GM11168 (cell line): ENCODE results near the gene BCAR3.
"Not testable (repeated sequence)": the region's sequence is repeated elsewhere in the genome, so short reads cannot be mapped to it uniquely, and the experiment has no call there.

ENCODE experiments used
- in situ Hi-C: fragments of 300-500 bp; cut with MboI; formaldehyde crosslinking; loops from one replicate; pipeline ENCODE4 v1.12.0; 2022; ENCODE audit warnings: low sequenced_read_pairs; ENCODE audit not compliant: unreplicated experiment

Gene BCAR3

DNA sequence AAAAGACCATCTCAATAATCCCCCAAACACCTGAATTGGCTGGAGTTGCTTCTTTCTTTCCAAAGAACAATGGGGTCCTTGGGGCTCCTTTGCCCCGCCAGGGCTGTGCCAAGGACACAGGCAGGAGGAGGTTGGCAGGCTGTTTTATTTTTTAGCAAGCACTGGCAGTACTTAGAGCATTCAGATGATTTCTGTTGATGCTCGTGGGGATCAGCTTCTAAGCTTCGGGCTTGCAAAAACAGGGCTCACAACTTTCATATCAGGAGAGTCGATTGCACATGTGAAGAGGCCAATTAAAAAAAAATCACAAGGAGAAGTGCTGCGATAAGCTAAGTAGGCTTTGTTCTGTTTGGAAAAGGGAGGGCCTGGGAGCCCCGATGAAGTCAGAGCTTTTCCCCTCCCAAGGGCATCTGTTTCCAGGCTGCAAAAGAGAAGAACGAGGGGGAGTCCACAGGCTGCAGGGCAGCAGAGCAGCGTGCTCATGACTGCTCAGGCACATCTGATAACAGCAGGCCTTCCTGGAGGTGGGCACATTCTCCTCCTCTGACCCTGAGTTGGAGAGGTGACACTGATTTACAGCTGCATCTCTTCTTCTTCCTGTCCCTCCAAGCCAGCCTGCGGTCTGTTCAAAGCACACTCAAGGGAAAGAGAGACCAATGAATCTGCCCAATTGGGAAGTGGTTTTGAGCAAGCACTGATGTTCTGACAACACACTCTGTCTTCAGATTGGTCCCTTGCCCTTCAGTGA is 27.3 kb upstream of the BCAR3 start:
- in situ Hi-C loops: no loop called here

DNA sequence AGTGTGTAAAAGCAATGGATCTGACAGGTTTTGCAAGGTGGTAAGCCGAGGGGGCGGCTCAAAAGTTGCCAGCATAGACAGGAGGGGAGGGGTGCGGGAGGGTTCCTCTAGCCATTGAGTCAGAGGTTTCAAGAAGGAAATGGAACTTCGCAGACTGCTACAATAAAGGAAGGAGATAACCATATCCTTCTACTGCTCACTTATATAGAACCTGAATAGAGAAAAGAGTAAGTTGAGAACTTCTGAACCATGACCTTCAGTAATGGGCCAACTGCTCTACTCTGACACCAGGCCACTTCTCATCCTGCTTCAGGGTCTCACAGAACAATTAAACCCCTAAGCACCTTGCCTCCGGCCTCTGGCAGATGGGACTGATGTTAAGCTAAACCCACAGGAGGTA is 26.3 kb upstream of the BCAR3 start:
- in situ Hi-C loops: no loop called here

DNA sequence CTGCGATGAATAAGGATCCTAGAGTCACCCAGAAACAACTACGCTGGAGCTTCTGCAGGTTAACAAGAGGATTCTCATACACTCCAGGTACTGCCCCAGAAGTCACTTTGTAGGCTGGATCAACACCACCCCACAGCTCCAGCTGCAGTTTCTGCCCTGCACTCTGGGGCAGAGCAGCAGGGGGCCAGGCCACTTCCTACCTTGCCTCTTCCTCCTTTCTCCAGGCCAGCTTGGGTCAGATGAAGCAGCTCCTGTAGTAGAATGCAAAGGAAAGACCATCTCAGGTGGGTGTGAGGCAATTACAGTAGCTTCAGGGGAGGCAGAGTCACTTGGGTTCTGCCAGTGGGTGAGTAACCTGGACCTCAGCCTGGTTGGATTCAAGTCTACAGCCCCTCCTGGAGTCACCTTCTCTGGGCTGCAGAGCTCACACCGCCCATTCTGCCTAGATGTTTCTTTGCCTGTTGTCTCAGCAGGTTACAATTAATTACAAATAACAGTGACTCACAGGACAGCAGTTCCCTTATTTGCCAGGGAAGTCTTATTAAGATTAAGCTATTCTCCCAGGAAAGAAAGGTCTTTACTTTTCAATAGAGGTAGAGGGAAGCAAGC is 24.4 kb upstream of the BCAR3 start:
- in situ Hi-C loops: no loop called here

DNA sequence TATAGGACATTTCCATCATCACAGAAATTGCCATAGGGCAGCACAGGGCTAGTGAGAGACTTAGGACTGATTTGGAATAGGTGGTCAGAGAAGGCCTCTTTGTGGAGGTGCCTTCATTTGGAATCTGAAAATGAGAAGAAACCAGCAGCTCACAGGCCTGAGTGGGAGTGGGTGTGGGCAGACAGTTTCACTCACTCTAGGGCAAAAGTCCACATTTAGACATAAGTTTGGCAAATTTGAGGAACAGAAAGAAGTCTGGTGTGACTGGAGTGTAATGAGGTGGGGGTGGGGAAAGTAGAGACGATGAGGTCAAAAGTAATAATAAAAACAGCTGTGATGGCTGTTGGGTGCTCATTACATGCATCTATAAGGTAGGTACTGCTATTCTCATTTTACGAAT is 22.4 kb upstream of the BCAR3 start:
- in situ Hi-C loops: no loop called here

DNA sequence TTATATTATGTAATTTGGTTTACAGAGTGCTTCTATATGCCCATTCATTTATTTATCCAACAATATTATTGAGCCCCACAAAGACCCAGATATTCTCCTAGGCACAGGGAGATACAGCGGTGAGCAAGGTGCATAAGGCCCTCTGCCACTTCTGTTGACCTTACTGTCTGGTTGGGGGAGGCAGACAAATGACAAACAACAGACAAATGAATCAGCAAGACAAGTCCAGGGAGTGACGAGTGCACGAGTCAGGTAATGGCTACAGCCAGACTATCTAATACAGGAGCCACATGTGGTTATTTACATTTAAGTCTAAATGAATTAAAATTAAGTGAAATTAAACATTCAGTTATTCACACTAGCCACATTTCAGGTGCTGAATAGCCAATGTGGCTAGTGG is 22.0 kb upstream of the BCAR3 start:
- in situ Hi-C loops: no loop called here

DNA sequence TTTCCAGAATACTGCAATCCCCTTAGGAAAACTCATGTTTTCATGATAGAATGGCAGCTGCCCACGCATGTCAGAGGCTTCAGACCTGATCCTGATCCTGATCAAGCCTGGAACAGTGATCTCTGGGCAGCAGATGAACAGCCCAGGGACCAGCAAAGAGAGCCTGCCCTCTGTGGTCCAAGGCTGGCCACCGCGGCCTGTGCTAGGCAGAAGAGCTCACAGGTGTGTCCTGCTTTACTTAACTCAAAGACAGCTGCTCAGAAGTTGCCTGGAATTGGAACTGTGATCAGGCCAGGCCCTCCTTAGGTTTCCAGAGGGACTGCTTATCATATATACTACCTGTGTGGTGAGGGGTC is 21.2 kb upstream of the BCAR3 start:
- in situ Hi-C loops: no loop called here

DNA sequence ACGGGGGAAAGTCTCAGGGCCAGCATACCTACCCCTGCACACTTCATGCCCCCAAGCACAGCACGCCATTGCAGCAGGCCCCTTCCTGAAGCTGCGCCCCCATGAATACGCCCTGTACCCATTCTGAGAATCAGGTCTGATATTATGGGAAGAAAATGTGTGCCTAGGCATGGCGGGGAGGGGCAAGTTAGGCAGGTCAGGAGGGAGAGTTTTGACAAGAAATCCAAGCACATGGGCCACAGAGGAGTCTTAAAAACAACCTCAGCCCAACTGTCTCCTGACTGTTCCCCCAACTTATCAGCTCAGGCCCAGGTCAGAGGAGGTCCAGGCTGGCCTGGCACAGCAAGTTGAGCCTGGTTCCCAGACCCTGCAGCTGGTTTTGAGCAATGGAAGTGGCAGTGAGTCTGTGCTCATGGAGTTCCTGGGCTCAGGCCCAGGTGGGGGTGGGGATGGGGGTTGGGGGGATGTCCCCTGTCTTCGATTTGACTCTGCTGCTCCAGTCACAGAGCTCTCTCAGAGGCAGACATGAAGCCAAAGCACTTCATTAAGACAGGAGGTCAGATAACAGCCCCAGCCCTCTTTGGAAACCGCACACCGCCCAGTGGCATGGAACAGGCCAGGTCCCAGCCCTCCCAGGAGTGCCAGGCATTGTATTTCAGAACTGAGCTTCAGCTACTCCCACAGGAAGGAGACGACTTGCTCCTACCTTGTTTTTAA is 20.6 kb upstream of the BCAR3 start:
- in situ Hi-C loops: no loop called here

DNA sequence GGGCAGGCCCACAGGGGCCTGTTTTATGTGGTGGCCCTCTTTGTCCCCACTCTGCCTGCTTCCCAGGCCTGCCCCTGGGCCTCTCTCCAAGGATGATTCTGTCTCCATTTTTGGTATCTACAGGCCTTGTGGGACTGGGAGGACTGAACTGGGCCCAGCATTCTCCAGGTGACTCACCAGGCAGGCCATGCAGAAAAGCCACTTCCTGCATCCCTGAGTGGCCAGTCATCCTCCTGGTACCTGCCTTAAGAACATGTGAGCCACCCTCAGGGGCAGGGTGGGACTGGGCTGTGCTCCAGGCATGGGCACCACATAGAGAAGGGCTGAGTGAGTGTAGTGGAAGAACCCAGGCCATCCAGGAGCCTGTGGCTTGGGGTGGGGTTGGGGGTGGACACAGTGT is 20.0 kb upstream of the BCAR3 start:
- in situ Hi-C loops: no loop called here

DNA sequence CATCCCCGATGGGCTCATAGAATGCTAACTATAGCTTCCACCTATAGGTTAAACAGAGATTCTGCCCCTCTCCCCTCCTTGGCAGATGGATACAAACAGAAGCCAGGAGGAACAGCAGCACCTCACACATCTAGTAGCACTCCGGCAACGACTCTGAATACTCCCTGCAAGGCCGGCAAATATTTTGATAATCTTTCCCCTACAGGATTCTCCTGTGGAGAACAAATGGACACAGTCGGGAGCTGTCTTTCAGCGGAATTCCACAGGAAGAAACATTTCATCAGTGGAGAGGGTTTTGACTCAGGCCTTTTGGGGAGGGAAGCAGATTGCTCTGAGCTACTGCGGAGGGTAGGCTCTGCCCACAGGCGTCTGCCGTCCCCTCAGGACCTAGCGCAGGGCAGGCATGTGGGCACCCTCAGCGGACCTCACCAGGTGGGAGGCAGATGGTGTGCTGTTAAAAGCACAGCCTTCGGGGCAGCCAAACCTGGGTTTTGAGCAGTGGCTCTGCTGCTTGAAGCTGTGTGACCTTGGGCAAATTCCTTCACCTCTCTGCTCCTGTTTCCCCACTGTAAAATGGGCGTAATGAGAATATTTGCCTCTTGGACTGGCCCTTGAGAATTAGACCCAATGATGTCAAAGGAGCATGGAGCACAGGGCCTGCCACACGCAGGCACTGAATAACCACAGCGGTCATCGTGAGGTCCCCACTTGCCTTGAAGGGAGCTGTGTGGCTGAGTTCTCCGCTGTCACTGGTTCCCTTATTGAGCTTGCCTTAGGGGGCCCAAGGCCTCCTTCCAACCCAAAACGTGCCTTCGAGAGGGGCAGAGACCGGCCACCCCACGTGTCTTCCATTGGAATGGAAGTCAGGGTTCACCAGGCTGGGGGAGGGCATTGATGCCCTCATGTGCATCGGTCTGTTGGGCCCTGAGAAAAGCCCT is 19.2 kb upstream of the BCAR3 start:
- in situ Hi-C loops: no loop called here

DNA sequence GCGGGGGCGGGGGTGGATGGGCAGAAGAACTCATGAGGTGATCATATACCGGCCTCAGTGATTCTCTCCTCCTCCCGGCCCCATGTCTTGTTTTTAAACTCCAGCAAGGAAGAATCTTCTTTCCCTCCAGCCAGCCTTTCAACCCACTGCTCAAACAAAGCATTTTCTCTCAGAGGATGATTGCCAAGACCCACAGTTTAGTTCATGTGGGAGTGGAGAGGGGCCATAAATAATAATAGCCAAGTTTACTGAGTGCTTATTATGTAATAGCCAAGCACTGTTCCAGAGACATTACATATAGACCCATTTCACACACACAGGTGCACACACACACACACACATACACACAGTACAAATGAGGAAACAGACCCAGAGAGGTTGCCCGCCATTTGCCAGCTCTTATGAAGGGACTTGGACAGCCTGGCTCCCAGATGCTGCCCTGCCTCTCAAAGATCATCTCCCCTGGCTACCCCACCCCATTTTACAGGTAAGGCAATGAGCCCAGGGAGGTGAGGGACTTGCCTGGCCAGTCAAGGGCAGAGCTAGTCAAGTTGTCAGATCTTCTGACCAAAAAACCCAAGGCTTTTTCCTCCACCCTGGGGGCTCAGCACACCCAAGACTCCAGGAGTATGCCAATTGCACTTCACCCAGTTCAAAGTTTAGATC is 18.0 kb upstream of the BCAR3 start:
- in situ Hi-C loops: no loop called here

DNA sequence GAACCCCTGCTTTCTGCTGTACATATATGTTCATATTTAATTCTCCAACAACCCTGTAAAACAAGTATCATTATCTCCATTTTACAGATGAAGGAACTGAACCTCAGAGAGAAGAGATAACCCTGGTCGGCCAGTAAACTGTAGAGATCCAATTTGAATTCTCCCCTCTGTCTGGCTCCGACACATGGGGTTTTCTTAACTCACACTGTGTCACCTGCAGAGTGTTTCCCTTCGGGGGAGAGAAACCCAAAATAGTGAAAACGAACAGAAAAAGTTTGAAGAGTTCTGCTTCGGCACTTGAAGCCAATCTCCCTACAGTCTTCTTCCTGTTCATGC is 17.4 kb upstream of the BCAR3 start:
- in situ Hi-C loops: no loop called here

DNA sequence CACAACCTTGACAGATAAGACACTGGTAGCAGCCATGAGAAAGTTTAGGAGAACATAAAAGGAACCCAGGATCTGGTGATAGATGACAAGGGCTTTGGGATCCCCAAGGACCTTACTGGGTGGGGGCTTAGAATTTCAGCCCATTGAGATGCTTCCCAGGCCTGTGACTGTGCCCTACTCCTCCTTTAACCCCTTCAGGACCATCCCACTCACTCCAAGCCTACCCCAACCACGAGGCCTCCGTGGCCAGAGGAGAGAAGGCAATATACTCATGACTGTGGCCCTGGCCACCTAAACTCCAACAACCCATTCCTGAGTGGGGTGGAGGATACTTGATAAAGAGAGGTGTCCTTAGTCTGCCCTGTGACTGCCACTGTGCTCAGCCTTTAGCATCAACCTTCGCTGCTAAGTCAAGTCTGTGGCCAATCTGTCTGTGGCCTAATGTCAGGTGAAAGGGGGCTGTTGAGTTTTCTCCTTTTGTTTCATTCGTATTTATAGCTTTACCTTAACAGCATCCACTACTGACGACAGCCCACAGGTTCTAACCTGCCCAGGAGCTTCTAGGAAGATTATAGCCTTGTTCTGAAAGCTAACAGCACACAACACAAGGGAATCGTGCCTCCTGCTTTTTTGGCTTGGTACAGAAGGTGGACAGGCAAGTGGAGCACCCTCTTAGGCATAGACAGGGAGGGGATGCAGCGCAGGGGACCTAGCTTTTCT is 16.9 kb upstream of the BCAR3 start:
- in situ Hi-C loops: no loop called here

DNA sequence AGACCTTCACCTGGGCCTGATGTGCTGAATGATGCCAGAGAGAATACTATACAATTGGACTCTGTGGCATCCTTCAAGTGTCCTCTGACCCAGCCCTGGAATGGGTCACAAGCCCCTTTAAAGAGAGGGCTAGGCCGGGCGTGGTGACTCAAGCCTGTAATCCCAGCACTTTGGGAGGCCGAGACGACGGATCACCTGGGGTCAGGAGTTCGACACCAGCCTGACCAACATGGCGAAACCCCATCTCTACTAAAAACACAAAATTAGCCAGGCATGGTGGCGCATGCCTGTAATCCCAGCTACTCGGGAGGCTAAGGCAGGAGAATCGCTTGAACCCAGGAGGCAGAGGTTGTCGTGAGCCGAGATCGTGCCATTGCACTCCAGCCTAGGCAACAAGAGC is 15.9 kb upstream of the BCAR3 start:
- in situ Hi-C loops: not testable (repeated sequence)

DNA sequence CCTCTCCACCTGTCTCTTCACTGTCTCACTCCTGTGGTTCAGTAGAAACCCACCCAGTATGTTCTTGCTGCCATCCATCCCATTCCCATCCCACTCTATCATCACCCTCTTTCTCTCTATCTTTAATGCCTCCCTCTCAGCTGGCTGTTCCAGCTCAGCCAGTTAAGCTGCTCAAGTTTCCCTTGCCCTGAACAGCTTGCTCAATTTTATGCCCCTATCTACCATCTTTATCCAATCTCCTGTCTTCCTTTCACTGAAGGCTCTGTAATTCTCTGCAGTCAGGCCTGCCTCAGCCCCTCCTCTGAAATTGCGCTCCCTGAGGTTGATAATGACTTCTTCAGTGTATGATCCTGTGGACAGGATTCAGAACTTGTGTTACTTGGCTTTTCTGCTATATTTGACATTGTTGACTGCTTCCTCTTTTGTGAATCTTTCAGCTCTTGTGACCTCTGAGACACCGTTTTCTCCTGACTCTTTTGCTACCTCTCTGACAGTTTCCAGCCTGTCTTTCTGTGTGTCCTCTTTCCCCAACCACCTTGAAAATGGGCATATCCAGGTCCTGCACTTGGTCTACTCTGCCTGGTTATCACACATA is 13.9 kb upstream of the BCAR3 start:
- in situ Hi-C loops: no loop called here

DNA sequence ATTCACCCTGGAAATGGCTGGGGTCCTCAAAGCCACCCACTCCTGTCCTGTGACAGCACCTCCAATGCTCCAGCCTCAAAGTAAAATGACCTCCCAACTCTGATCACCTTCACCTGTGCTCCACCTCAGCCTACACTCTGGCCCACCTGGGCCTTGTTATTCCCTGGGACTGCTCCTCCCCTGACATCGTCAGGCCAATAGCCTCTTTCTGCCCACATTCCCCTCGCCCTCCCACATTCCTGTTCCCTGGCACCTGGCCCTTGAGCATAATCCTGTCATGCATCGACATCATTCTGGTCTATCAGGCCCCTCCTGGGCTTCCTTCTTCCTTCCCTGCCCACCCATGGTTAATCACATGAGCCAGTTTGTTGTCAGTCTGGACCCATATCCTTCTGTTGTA is 13.2 kb upstream of the BCAR3 start:
- in situ Hi-C loops: no loop called here

DNA sequence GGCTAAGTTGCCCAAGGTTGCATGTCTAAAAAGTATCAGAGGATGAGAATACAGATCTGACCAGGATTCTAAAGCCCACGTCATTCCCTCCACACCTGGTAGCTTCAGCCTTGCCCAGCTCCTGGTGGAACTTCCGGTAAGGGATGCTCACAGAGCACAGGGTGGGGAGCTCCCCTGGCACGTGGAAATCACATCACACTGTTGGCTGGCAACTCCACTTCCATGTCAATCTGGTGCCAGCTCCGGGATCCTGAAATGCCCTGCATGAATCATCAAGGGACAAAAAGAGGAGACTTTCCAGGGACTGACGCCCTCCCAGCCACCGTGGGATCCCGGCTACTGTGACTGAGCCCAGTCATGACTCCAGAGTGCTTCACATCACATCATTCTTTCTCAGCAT is 12.4 kb upstream of the BCAR3 start:
- in situ Hi-C loops: no loop called here

DNA sequence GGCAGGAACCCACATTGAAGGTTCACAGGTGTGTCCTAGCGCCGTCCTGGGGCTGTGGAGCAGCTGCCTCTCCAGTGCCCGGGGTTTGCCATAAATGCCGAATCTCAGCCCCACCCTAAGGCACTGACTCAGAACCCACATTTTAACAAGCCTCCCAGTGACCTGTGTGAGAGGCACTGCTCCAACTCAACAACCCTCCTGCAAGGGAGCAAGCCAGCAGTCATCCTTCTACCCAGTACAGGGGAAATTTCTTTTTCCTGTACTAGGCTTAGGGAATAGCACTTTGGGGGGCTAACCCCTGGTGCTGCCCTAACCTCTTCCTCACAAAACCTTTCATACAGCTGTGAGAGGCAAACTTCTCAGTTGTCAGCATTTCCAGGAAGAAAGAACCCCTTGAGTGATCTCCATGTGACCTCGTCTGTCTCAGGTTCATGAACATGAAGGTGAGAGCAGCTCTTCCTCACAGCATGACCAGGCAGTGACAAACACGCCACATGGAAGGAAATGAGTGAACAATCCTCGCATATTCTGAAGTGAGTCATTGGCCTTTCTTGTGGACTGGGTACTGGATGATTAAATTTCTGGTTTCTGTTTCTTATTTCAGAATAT is 11.4 kb upstream of the BCAR3 start:
- in situ Hi-C loops: no loop called here

DNA sequence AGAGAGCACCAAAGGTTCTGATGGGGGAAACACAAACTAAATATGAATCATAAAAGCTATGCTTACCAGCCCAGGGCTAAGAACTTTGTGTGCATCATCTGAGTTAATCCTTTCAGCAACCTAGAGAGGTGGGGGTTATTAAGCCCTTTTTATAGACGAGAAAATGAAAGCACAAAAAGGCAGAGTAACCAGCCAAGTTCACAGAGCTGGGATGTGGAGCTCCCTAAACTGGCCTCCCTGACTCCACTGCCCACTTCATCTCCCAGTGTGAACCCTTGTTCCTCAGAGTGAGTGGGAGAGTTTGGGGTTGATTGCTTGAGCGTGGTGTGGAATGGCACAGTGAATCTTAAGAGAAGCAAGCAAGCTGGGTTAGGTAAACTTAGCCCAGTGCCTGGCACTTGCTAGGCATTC is 10.8 kb upstream of the BCAR3 start:
- in situ Hi-C loops: no loop called here

DNA sequence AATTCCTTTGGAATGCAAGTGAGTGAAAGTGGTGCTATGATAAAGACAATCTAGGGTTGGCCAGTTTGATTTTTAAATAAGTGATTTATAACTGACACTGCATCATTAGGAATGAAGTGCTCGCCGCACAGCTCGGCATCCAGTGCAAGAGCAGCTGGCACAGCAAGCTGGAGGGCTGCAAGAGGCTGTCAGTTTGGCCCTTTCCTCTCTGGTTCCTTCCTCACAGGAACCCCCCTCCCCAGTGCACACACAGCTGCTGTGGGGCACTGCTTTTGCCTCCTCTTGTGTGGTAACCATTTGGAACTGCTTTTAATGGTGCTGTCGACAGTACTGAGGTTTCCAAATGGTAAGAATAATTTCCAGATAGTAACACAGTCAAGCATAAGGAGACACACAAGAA is 10.4 kb upstream of the BCAR3 start:
- in situ Hi-C loops: no loop called here
